ENCODE data around the gene CHRDL2.

Gene CHRDL2

DNA sequence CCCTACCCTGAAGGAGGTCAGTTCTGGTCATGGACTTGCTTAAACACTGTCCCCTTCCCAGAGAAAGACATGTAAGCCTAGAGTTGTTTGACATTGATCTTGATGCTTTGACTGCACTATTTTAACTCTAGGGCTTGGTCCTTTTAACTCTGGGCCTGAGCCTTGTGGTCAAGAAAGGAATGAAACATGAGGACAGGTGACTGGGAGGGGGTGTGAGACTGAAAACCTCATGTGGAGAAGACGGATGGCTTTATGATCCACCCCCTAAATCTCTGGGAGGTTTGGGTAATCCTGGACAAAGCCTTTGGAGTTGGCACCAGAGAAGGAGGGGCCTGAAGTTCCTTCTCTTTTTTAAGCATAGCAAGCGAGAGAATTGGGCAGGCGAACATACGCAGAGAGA, 17.5 kb downstream of the CHRDL2 start:
- TF ChIP-seq, protein P1, sequence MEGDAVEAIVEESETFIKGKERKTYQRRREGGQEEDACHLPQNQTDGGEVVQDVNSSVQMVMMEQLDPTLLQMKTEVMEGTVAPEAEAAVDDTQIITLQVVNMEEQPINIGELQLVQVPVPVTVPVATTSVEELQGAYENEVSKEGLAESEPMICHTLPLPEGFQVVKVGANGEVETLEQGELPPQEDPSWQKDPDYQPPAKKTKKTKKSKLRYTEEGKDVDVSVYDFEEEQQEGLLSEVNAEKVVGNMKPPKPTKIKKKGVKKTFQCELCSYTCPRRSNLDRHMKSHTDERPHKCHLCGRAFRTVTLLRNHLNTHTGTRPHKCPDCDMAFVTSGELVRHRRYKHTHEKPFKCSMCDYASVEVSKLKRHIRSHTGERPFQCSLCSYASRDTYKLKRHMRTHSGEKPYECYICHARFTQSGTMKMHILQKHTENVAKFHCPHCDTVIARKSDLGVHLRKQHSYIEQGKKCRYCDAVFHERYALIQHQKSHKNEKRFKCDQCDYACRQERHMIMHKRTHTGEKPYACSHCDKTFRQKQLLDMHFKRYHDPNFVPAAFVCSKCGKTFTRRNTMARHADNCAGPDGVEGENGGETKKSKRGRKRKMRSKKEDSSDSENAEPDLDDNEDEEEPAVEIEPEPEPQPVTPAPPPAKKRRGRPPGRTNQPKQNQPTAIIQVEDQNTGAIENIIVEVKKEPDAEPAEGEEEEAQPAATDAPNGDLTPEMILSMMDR (IDR thresholded peaks at IDR 0.05): no peak
- no peak overlapping the region for H3K4me3 ChIP-seq
- DNase-seq (ENCODE audit: low spot score): no peak
- H3K27ac ChIP-seq: no peak overlapping the region

GRCh38 chr11:74710281-74710938, 20.8 kb downstream of the CHRDL2 start:
- no peak overlapping the region for H3K27ac ChIP-seq
- TF ChIP-seq, protein P1 (IDR thresholded peaks at IDR 0.05): no peak
- DNase-seq (ENCODE audit: low spot score): no peak
- no peak overlapping the region for H3K4me3 ChIP-seq

- Histone ChIP-seq H3K27ac (no peak overlapping the region), H3K4me3 (no peak overlapping the region)
- no peak for DNase-seq (ENCODE audit: low spot score)
Observed at GRCh38 chr11:74709175-74709574, 22.1 kb downstream of the CHRDL2 start.

GRCh38 chr11:74707602-74708510, 23.4 kb downstream of the CHRDL2 start:
- TF ChIP-seq, protein P1 (IDR thresholded peaks at IDR 0.05): no peak
- Histone ChIP-seq H3K4me3 (no peak overlapping the region), H3K27ac (no peak overlapping the region)
- DNase-seq (ENCODE audit: low spot score): no peak

More at GRCh38 chr11:74709175-74709574, 22.1 kb downstream of the CHRDL2 start:
- TF ChIP-seq, protein P1 (IDR thresholded peaks at IDR 0.05): no peak

DNA sequence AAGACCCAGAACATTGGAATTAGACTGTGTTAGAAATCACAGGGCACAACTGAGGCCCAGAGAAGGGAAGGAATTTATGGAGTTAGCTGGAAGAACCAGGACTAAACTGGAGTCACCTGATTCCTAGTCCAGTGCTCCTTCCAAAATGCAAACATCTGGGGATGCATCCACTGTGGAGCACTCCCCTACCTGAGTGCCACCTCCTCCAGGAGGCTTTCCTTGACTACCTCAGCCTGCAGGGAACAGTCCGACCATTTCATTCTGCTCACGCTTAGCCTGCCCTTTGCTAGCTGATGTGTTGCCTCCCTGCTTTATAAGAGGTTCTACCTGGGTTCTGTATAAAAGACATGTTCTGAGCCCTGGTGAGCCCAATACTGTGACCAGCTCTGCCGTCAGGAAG, 24.0 kb downstream of the CHRDL2 start:
- no peak overlapping the region for H3K4me3 ChIP-seq
- no peak for DNase-seq (ENCODE audit: low spot score)
- TF ChIP-seq, protein P1 (IDR thresholded peaks at IDR 0.05): no peak
- H3K27ac ChIP-seq: no peak overlapping the region

DNA sequence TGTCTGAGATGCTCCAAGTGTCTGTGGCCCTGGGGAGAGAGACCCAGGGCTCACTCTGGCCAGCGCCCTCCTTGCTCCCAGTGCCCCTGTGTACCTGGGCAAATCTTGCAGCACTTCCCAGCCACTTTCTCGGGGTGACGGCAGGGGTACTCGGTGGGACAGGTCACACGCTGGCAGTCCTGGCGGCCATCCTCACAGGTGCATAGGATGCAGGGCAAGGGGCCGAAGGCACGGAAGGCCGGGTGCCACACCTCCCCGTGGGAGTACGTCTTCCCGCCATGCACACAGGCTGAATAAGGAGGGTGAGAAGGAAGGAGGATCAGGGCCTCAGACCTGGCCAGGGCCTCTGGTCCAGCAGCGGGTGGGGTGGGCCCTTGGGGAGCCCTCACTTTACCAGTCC, 28.0 kb downstream of the CHRDL2 start:
- no peak overlapping the region for H3K4me3 ChIP-seq
- no peak for DNase-seq (ENCODE audit: low spot score)
- no peak overlapping the region for H3K27ac ChIP-seq
- TF ChIP-seq, protein P1 (IDR thresholded peaks at IDR 0.05): no peak

Data from coronary artery (tissue), 2 donors.